Kasumi-1 (cell line): Measurements from ENCODE around the gene BUD23.
"Not testable (repeated sequence)": the region's sequence is repeated elsewhere in the genome, so short reads cannot be mapped to it uniquely, and the experiment has no call there.

Experiments
- DNase-seq, 2 experiments: peaks; one replicate each; lab custom pipeline; 2025; lab: John Stamatoyannopoulos, UW

The BUD23 gene

GRCh38 chr7:73668103-73668885 is 15.1 kb upstream of the BUD23 start:
- no peak for DNase-seq

- DNase-seq, result no peak
These were observed 14.5 kb upstream of the BUD23 start for GRCh38 chr7:73668886-73669230.

- no peak for DNase-seq
These were observed 14.1 kb upstream of the BUD23 start for GRCh38 chr7:73669288-73669701.

- DNase-seq, result no peak
These were observed 13.5 kb upstream of the BUD23 start for GRCh38 chr7:73669858-73670385.

GRCh38 chr7:73671322-73671661 is 12.1 kb upstream of the BUD23 start:
- no peak for DNase-seq

- no peak for DNase-seq
These were observed 11.4 kb upstream of the BUD23 start for GRCh38 chr7:73671857-73672445.

GRCh38 chr7:73674468-73675124 is 8.8 kb upstream of the BUD23 start:
- no peak for DNase-seq

- DNase-seq, result not testable (repeated sequence)
These were observed 7.3 kb upstream of the BUD23 start for GRCh38 chr7:73676062-73676461.

GRCh38 chr7:73678862-73679261 is 4.5 kb upstream of the BUD23 start:
- DNase-seq, result no peak

GRCh38 chr7:73679709-73680108 is 3.7 kb upstream of the BUD23 start:
- no peak for DNase-seq

GRCh38 chr7:73680501-73680900 is 2.9 kb upstream of the BUD23 start:
- no peak for DNase-seq

- DNase-seq, result no peak
These were observed 2.4 kb upstream of the BUD23 start for GRCh38 chr7:73681031-73681430.

- no peak for DNase-seq
These were observed 697 bp upstream of the BUD23 start for GRCh38 chr7:73682745-73683055.

GRCh38 chr7:73683788-73684693 is 644 bp downstream of the BUD23 start:
- no peak for DNase-seq

- DNase-seq, result no peak
These were observed 1.9 kb downstream of the BUD23 start for GRCh38 chr7:73685311-73685710.

GRCh38 chr7:73688288-73688687 is 4.9 kb downstream of the BUD23 start:
- no peak for DNase-seq

- no peak for DNase-seq
These were observed 7.2 kb downstream of the BUD23 start for GRCh38 chr7:73690646-73691045.

GRCh38 chr7:73696372-73696771 is 13.0 kb downstream of the BUD23 start:
- DNase-seq, result no peak

GRCh38 chr7:73698410-73698809 is 15.0 kb downstream of the BUD23 start:
- DNase-seq, result no peak

- no peak for DNase-seq
These were observed 16.1 kb downstream of the BUD23 start for GRCh38 chr7:73699370-73700068.

GRCh38 chr7:73700069-73700423 is 16.6 kb downstream of the BUD23 start:
- DNase-seq, result no peak
